K562 (cell line): ENCODE data around the gene SDC3. TPM values are rescaled to one million over a fixed set of nuclear protein-coding genes. Genes with fewer than 3 reads are reported as not detected.

Experiments
- BCOR ChIP-seq: fragments of 450-650 bp; IDR thresholded peaks from 2 replicates; pipeline ENCODE4 v1.6.1; 2016
- CC2D1A ChIP-seq: fragments of 450-650 bp; IDR thresholded peaks from 2 replicates; pipeline ENCODE4 v1.6.1; 2017; ENCODE audit warnings: mild to moderate bottlenecking
- CHCHD3 ChIP-seq: fragments of 250-450 bp; sonication (Bioruptor Pico); IDR thresholded peaks from 2 replicates; pipeline ENCODE4 v2.1.2; 2022; ENCODE audit warnings: mild to moderate bottlenecking
- CTCF ChIP-seq, 3 experiments: IDR thresholded peaks in 2 of 3; conservative IDR thresholded peaks in 1 of 3; 2 replicates each; pipeline ENCODE4 v1.5.1; 2011 to 2012; ENCODE audit warnings: low read length in 3 of 3, mild to moderate bottlenecking in 3 of 3, control low read depth in 2 of 3, improper control_type of control experiment in 1 of 3, inconsistent platforms in 1 of 3, low read depth in 1 of 3, mixed read lengths in 1 of 3, moderate library complexity in 1 of 3; ENCODE audit not compliant: insufficient read depth in 2 of 3
- CXXC5 ChIP-seq: fragments of 250-450 bp; sonication (Bioruptor Pico); IDR thresholded peaks from 2 replicates; pipeline ENCODE4 v1.8.0; 2022; ENCODE audit warnings: inconsistent platforms, mild to moderate bottlenecking, moderate library complexity
- ETS2 ChIP-seq: IDR thresholded peaks from 2 replicates; pipeline ENCODE4 v1.6.1; 2016; ENCODE audit warnings: borderline replicate concordance, missing genetic modification characterization, mild to moderate bottlenecking, moderate library complexity, missing compliant biosample characterization; ENCODE audit not compliant: poor library complexity, severe bottlenecking
- HDAC3 ChIP-seq: fragments of 450-650 bp; IDR thresholded peaks from 2 replicates; pipeline ENCODE4 v1.6.1; 2018; ENCODE audit warnings: borderline replicate concordance, mild to moderate bottlenecking, moderate library complexity; ENCODE audit not compliant: partially characterized antibody
- JUNB ChIP-seq: fragments of 450-650 bp; formaldehyde crosslinking; conservative IDR thresholded peaks from 2 replicates; pipeline ENCODE4 v1.4.0; 2020; ENCODE audit warnings: mild to moderate bottlenecking
- KDM1A ChIP-seq, 2 experiments: fragments of 450-650 bp; IDR thresholded peaks; 2 replicates each; pipeline ENCODE4 v1.6.1; 2016; ENCODE audit warnings: mild to moderate bottlenecking in 2 of 2
- MAX ChIP-seq: sonication (generic); formaldehyde crosslinking; IDR thresholded peaks from 2 replicates; pipeline ENCODE4 v1.9.0; 2022; ENCODE audit warnings: mild to moderate bottlenecking, missing genetic modification reagents
- MIER1 ChIP-seq: fragments of 450-650 bp; IDR thresholded peaks from 2 replicates; pipeline ENCODE4 v1.6.1; 2016; ENCODE audit warnings: antibody characterized with exemption, mild to moderate bottlenecking, low read depth
- MTA3 ChIP-seq: fragments of 450-650 bp; formaldehyde crosslinking; IDR thresholded peaks from 2 replicates; pipeline ENCODE4 v1.6.1; 2017; ENCODE audit warnings: mild to moderate bottlenecking, borderline replicate concordance
- NCOA6 ChIP-seq: fragments of 450-650 bp; IDR thresholded peaks from 2 replicates; pipeline ENCODE4 v1.6.1; 2017; ENCODE audit warnings: mild to moderate bottlenecking
- NONO ChIP-seq, 2 experiments: fragments of 200-400 bp in 1 of 2; fragments of 450-650 bp in 1 of 2; formaldehyde crosslinking in 1 of 2; IDR thresholded peaks; 2 replicates each; pipeline ENCODE4 v1.6.1; 2017; ENCODE audit warnings: low read depth in 2 of 2, mild to moderate bottlenecking in 2 of 2, moderate library complexity in 2 of 2, low read length in 1 of 2
- SPI1 ChIP-seq: IDR thresholded peaks from 2 replicates; pipeline ENCODE4 v1.6.1; 2011; ENCODE audit warnings: low read depth, low read length, control low read depth, borderline replicate concordance
- TFAM ChIP-seq: fragments of 250-450 bp; sonication (Bioruptor Pico); conservative IDR thresholded peaks from 2 replicates; pipeline ENCODE4 v1.5.0; 2021; ENCODE audit warnings: mild to moderate bottlenecking, moderate library complexity
- THRA ChIP-seq: fragments of 450-650 bp; IDR thresholded peaks from 2 replicates; pipeline ENCODE4 v1.6.1; 2017; ENCODE audit warnings: mild to moderate bottlenecking, moderate library complexity
- TOE1 ChIP-seq, 2 experiments: fragments of 450-650 bp in 1 of 2; sonication (generic) in 1 of 2; formaldehyde crosslinking in 1 of 2; IDR thresholded peaks; 2 replicates each; pipeline versions ENCODE4 v1.7.1 to v1.8.0; 2016 to 2022; ENCODE audit warnings: borderline replicate concordance in 2 of 2, mild to moderate bottlenecking in 2 of 2, antibody characterized with exemption in 1 of 2, inconsistent platforms in 1 of 2, low read depth in 1 of 2, missing genetic modification reagents in 1 of 2, moderate library complexity in 1 of 2
- ZMIZ1 ChIP-seq, 2 experiments: fragments of 150-350 bp in 1 of 2; IDR thresholded peaks; 2 replicates each; pipeline ENCODE4 v1.6.1; 2012 to 2016; ENCODE audit warnings: low read depth in 2 of 2, low read length in 2 of 2, mild to moderate bottlenecking in 1 of 2, moderate library complexity in 1 of 2
- ZNF143 ChIP-seq: sonication (generic); formaldehyde crosslinking; IDR thresholded peaks from 2 replicates; pipeline ENCODE4 v1.9.0; 2022; ENCODE audit warnings: mild to moderate bottlenecking, missing genetic modification reagents
- ZNF431 ChIP-seq: sonication (generic); formaldehyde crosslinking; IDR thresholded peaks from 2 replicates; pipeline ENCODE4 v1.8.0; 2022; ENCODE audit warnings: mild to moderate bottlenecking, missing genetic modification reagents
- polyA plus RNA-seq, 8 experiments: library from polyadenylated mRNA; depleted of rRNA in 4 of 8; stranded (reverse) in 5 of 8; unstranded in 3 of 8; fragments of >200 nt; fragmentation: Nextera tagmentation in 2 of 8; fragmentation: Illumina TruSeq in 1 of 8; extraction: Ambion mirVana in 2 of 8; extraction: Trizol in 1 of 8; gene quantifications; 2 replicates each; pipeline versions ENCODE4 v1.2.1 to v1.2.3, GENCODE V29; 2011 to 2014; ENCODE audit warnings: inconsistent platforms in 1 of 8, missing spikeins in 1 of 8
- total RNA-seq, 7 experiments: library from RNA; depleted of rRNA in 6 of 7; stranded (reverse); fragments of >200 nt in 6 of 7; fragmentation: Illumina TruSeq in 2 of 7; extraction: Trizol in 2 of 7; gene quantifications; 2 replicates each; pipeline versions ENCODE4 v1.2.1 to v1.2.3, GENCODE V29; 2011 to 2021; ENCODE audit warnings: low replicate concordance in 1 of 7

SDC3 gene
- total and polyA plus RNA-seq, 9 of the 15 experiments (the other 6 are each of a cell fraction or from before 2014, with no cell fraction given), result 0.38 to 44.1 (median 12.1) TPM

GRCh38 chr1:30903343-30904034, 5.1 kb downstream of the SDC3 start (continued):
- TF ChIP-seq ZMIZ1 (IDR thresholded peaks at IDR 0.05; ENCODE audit: low read depth in 2 of 2, low read length in 2 of 2), result no peak
- TF ChIP-seq SPI1, result peak; percentile 43; the same call in 1 of the 2 replicates
- peak; percentile 13; the same call in 1 of the 2 replicates for TF ChIP-seq MAX (CRISPR knock-in tag)
- TF ChIP-seq TOE1 (IDR thresholded peaks at IDR 0.05; ENCODE audit: borderline replicate concordance), result 0 out of 2 replicates have a peak, but pooled peaks have one; percentile 28
- no peak for TF ChIP-seq TOE1 (CRISPR knock-in tag; IDR thresholded peaks at IDR 0.05; ENCODE audit: borderline replicate concordance, low read depth)
- TF ChIP-seq KDM1A (IDR thresholded peaks at IDR 0.05), result peak; percentile 97 to 99
- TF ChIP-seq MTA3, result 0 out of 2 replicates have a peak, but pooled peaks have one; percentile 42
- peak; percentile 54 for TF ChIP-seq CC2D1A
- TF ChIP-seq TFAM (CRISPR knock-in tag), result no peak
- TF ChIP-seq HDAC3, result no peak
- TF ChIP-seq MIER1, result no peak
- TF ChIP-seq CTCF (IDR thresholded peaks at IDR 0.05 in 2 of 3, conservative IDR thresholded peaks at IDR 0.05 in 1 of 3; ENCODE audit: insufficient read depth in 2 of 3, low read depth in 1 of 3, low read length in 3 of 3), result peak; percentile 10 to 33 (median 27); a peak in 2 of 6 replicates
- no peak for TF ChIP-seq JUNB (CRISPR knock-in tag)
- no peak for TF ChIP-seq NONO (IDR thresholded peaks at IDR 0.05; ENCODE audit: low read depth in 2 of 2, low read length in 1 of 2)
- no peak for TF ChIP-seq NCOA6
- TF ChIP-seq BCOR, result peak; percentile 100
- TF ChIP-seq CXXC5 (CRISPR knock-in tag), result no peak
- TF ChIP-seq ZNF431 (CRISPR knock-in tag), result no peak
- no peak for TF ChIP-seq THRA
- 0 out of 2 replicates have a peak, but pooled peaks have one; percentile 27 for TF ChIP-seq ZNF143 (CRISPR knock-in tag)
- TF ChIP-seq ETS2 (tag), result no peak
- TF ChIP-seq CHCHD3 (CRISPR knock-in tag), result no peak
